CD4-positive, alpha-beta T cell treated with Interleukin-17A for 4 hours (primary cell): ENCODE results near the gene BACH1.

Experiments used
- DNase-seq: peaks from one replicate; pipeline ENCODE4 v3.0.0-alpha.2; 2020; ENCODE audit warnings: mixed read lengths

BACH1 gene

GRCh38 chr21:29385934-29386520, 87.3 kb downstream of the BACH1 start:
- DNase-seq = no peak

- no peak for DNase-seq
These were observed 88.1 kb downstream of the BACH1 start for GRCh38 chr21:29386803-29387202.

- DNase-seq = no peak
These were observed 88.9 kb downstream of the BACH1 start for GRCh38 chr21:29387598-29387997.

- DNase-seq = no peak
These were observed 90.4 kb downstream of the BACH1 start for GRCh38 chr21:29389136-29389535.

GRCh38 chr21:29390778-29391177, 92.1 kb downstream of the BACH1 start:
- no peak for DNase-seq

GRCh38 chr21:29394051-29394450, 95.3 kb downstream of the BACH1 start:
- no peak for DNase-seq
